Liver (tissue), 9 donors: ENCODE data around the gene MLEC. TPM values are rescaled to one million over a fixed set of nuclear protein-coding genes. Genes with fewer than 3 reads are reported as not detected.

ENCODE experiments used
- DNase-seq: peaks from one replicate; pipeline ENCODE4 v3.0.0-alpha.2; 2017; ENCODE audit warnings: low spot score
- H3K27ac ChIP-seq, 2 donors: one replicate each; pipeline ENCODE4 v1.7.0; 2013; ENCODE audit warnings: inconsistent platforms in 2 of 2, low read length in 2 of 2, control low read depth in 1 of 2, low read depth in 1 of 2, mild to moderate bottlenecking in 1 of 2
- H3K27me3 ChIP-seq, 4 donors: one replicate each; pipeline versions ENCODE4 v1.6.1 to v1.7.0; 2013; ENCODE audit warnings: low read length in 3 of 4, inconsistent platforms in 1 of 4, mild to moderate bottlenecking in 1 of 4, moderate library complexity in 1 of 4; ENCODE audit not compliant: control insufficient read depth in 4 of 4, insufficient read depth in 4 of 4
- H3K36me3 ChIP-seq, 4 donors: one replicate each; pipeline versions ENCODE4 v1.6.1 to v1.7.0; 2013; ENCODE audit warnings: low read length in 3 of 4, mild to moderate bottlenecking in 3 of 4, low read depth in 1 of 4, moderate library complexity in 1 of 4; ENCODE audit not compliant: control insufficient read depth in 4 of 4, insufficient read depth in 3 of 4
- H3K4me1 ChIP-seq, 4 donors: one replicate each; pipeline versions ENCODE4 v1.6.1 to v1.7.0; 2013; ENCODE audit warnings: low read length in 3 of 4, mild to moderate bottlenecking in 3 of 4, moderate library complexity in 1 of 4; ENCODE audit not compliant: control insufficient read depth in 4 of 4, insufficient read depth in 4 of 4
- H3K4me3 ChIP-seq, 3 donors: one replicate each; pipeline versions ENCODE4 v1.6.1 to v1.7.0; 2013; ENCODE audit warnings: low read length in 3 of 3, control low read depth in 1 of 3, low read depth in 1 of 3, mild to moderate bottlenecking in 1 of 3
- H3K9ac ChIP-seq, 2 donors: one replicate each; pipeline ENCODE4 v1.7.0; 2013; ENCODE audit warnings: low read length in 2 of 2, mild to moderate bottlenecking in 2 of 2, moderate library complexity in 2 of 2, control low read depth in 1 of 2, low read depth in 1 of 2
- H3K9me3 ChIP-seq, 4 donors: one replicate each; pipeline versions ENCODE4 v1.6.1 to v1.7.0; 2013; ENCODE audit warnings: low read length in 3 of 4; ENCODE audit not compliant: control insufficient read depth in 4 of 4
- CTCF ChIP-seq: fragments of 150-350 bp; IDR thresholded peaks from 2 replicates; pipeline ENCODE4 v1.5.1; 2017; ENCODE audit warnings: improper control_type of control experiment, low read depth, low read length; ENCODE audit not compliant: missing input control
- EGR1 ChIP-seq, 2 donors: IDR thresholded peaks; 2 replicates each; pipeline ENCODE4 v1.6.1; 2016 to 2018; ENCODE audit warnings: antibody characterized with exemption in 2 of 2, low read depth in 2 of 2
- FOXA1 ChIP-seq: IDR thresholded peaks from 2 replicates; pipeline ENCODE4 v1.6.1; 2016; ENCODE audit warnings: antibody characterized with exemption
- FOXA2 ChIP-seq: IDR thresholded peaks from 2 replicates; pipeline ENCODE4 v1.6.1; 2016; ENCODE audit warnings: antibody characterized with exemption
- GABPA ChIP-seq, 2 donors: IDR thresholded peaks in 1 of 2; conservative IDR thresholded peaks in 1 of 2; 2 replicates each; pipeline ENCODE4 v1.6.1; 2016; ENCODE audit warnings: antibody characterized with exemption in 2 of 2, mild to moderate bottlenecking in 1 of 2, moderate library complexity in 1 of 2
- HNF4A ChIP-seq, 2 donors: conservative IDR thresholded peaks; 2 replicates each; pipeline ENCODE4 v1.6.1; 2016; ENCODE audit warnings: antibody characterized with exemption in 2 of 2, mild to moderate bottlenecking in 2 of 2
- HNF4G ChIP-seq: IDR thresholded peaks from 2 replicates; pipeline ENCODE4 v1.6.1; 2016; ENCODE audit warnings: antibody characterized with exemption
- JUND ChIP-seq, 2 donors: IDR thresholded peaks; 2 replicates each; pipeline ENCODE4 v1.6.1; 2016; ENCODE audit warnings: antibody characterized with exemption in 2 of 2
- MAX ChIP-seq: IDR thresholded peaks from 2 replicates; pipeline ENCODE4 v1.6.1; 2016; ENCODE audit warnings: antibody characterized with exemption
- NR2F2 ChIP-seq: IDR thresholded peaks from 2 replicates; pipeline ENCODE4 v1.6.1; 2016; ENCODE audit warnings: antibody characterized with exemption
- RAD21 ChIP-seq, 2 donors: IDR thresholded peaks; 2 replicates each; pipeline ENCODE4 v1.6.1; 2016; ENCODE audit warnings: antibody characterized with exemption in 2 of 2, mild to moderate bottlenecking in 2 of 2
- REST ChIP-seq: IDR thresholded peaks from 2 replicates; pipeline ENCODE4 v1.6.1; 2016; ENCODE audit warnings: antibody characterized with exemption, mild to moderate bottlenecking
- RXRA ChIP-seq, 2 donors: IDR thresholded peaks; 2 replicates each; pipeline ENCODE4 v1.6.1; 2017 to 2018; ENCODE audit warnings: antibody characterized with exemption in 2 of 2, mild to moderate bottlenecking in 1 of 2
- TAF1 ChIP-seq: conservative IDR thresholded peaks from 2 replicates; pipeline ENCODE4 v1.6.1; 2016; ENCODE audit warnings: antibody characterized with exemption, mild to moderate bottlenecking
- YY1 ChIP-seq: IDR thresholded peaks from 2 replicates; pipeline ENCODE4 v1.6.1; 2016; ENCODE audit warnings: antibody characterized with exemption, mild to moderate bottlenecking
- ZBTB33 ChIP-seq: IDR thresholded peaks from 2 replicates; pipeline ENCODE4 v1.6.1; 2016; ENCODE audit warnings: antibody characterized with exemption
- WGBS: extraction: QIAGEN DNeasy Blood & Tissue Kit; methylation state at CpG from one replicate; pipeline ENCODE4 v1.1.7; 2013; 5-methylcytosine and 5-hydroxymethylcytosine counted together
- polyA plus RNA-seq, 2 donors: library from polyadenylated mRNA; stranded (reverse) in 1 of 2; unstranded in 1 of 2; fragments of 200-250 nt in 1 of 2; fragments of >200 nt in 1 of 2; fragmentation: Nextera tagmentation in 1 of 2; extraction: Ambion mirVana in 1 of 2; gene quantifications; one replicate each; pipeline versions ENCODE4 v1.2.1 to v1.2.3, GENCODE V29; 2013 to 2015
- total RNA-seq, 2 donors: library from RNA; depleted of rRNA; stranded (reverse); fragments of >200 nt; gene quantifications; one replicate each; pipeline ENCODE4 v1.2.3, GENCODE V29; 2014
- donor health status: healthy.
- donor health status: healthy.
- donor health status: healthy.
- donor health status: healthy.
- donor health status: healthy.

Gene MLEC
- total and polyA plus RNA-seq, 4 donors: 61.4 to 170 (median 115) TPM

GRCh38 chr12:120653611-120654010, 33.3 kb upstream of the MLEC start:
- H3K9me3 ChIP-seq: no peaks in the 10 kb centered on the region
- no peak overlapping the region for H3K27ac ChIP-seq
- H3K4me3 ChIP-seq: no peak overlapping the region
- no peaks in the 10 kb centered on the region for H3K36me3 ChIP-seq
- H3K27me3 ChIP-seq: no peaks in the 10 kb centered on the region
- H3K9ac ChIP-seq: no peak overlapping the region
- no peak for TF ChIP-seq ZBTB33
- TF ChIP-seq RAD21 (IDR thresholded peaks at IDR 0.05): no peak
- TF ChIP-seq JUND (IDR thresholded peaks at IDR 0.05): no peak
- TF ChIP-seq TAF1: no peak
- no peak for TF ChIP-seq FOXA1
- TF ChIP-seq RXRA (IDR thresholded peaks at IDR 0.05): no peak
- no peak for TF ChIP-seq REST
- TF ChIP-seq NR2F2: no peak
- DNase-seq: no peak
- peaks cover 0 to 3% (median 1%) of the 10 kb centered on the region in 4 donors for H3K4me1 ChIP-seq
- WGBS: 91% methylated on average over 11 of the region's 11 CpGs

GRCh38 chr12:120654656-120655055, 32.3 kb upstream of the MLEC start:
- no peaks in the 10 kb centered on the region for H3K27me3 ChIP-seq

GRCh38 chr12:120656008-120656407, 30.9 kb upstream of the MLEC start:
- H3K36me3 ChIP-seq: no peaks in the 10 kb centered on the region
- WGBS: 93% methylated on average over 14 of the region's 14 CpGs
- H3K9me3 ChIP-seq: no peaks in the 10 kb centered on the region
- no peak overlapping the region for H3K27ac ChIP-seq
- no peak for DNase-seq
- H3K4me3 ChIP-seq: no peak overlapping the region
- H3K4me1 ChIP-seq: no peaks in the 10 kb centered on the region
- H3K9ac ChIP-seq: no peak overlapping the region
- H3K27me3 ChIP-seq: no peaks in the 10 kb centered on the region
- TF ChIP-seq RXRA (IDR thresholded peaks at IDR 0.05) (no peak), HNF4G (no peak), MAX (no peak), GABPA (IDR thresholded peaks at IDR 0.05 in 1 of 2, conservative IDR thresholded peaks at IDR 0.05 in 1 of 2) (no peak), YY1 (no peak), ZBTB33 (no peak), FOXA2 (no peak), TAF1 (no peak), JUND (IDR thresholded peaks at IDR 0.05) (no peak), HNF4A (conservative IDR thresholded peaks at IDR 0.05) (no peak), FOXA1 (no peak), CTCF (no peak), RAD21 (IDR thresholded peaks at IDR 0.05) (no peak), NR2F2 (no peak), EGR1 (IDR thresholded peaks at IDR 0.05; ENCODE audit: low read depth in 2 of 2) (no peak)

More at GRCh38 chr12:120654656-120655055, 32.3 kb upstream of the MLEC start:
- no peaks in the 10 kb centered on the region for H3K36me3 ChIP-seq
- TF ChIP-seq TAF1: no peak
- TF ChIP-seq RAD21 (IDR thresholded peaks at IDR 0.05): no peak
- TF ChIP-seq MAX: no peak
- TF ChIP-seq GABPA (IDR thresholded peaks at IDR 0.05 in 1 of 2, conservative IDR thresholded peaks at IDR 0.05 in 1 of 2): no peak
- TF ChIP-seq EGR1 (IDR thresholded peaks at IDR 0.05; ENCODE audit: low read depth in 2 of 2): no peak
- DNase-seq: no peak
- no peak overlapping the region for H3K9ac ChIP-seq
- H3K4me1 ChIP-seq: no peaks in the 10 kb centered on the region
- no peaks in the 10 kb centered on the region for H3K9me3 ChIP-seq
- 86% methylated on average over 10 of the region's 10 CpGs for WGBS
- no peak overlapping the region for H3K4me3 ChIP-seq
- H3K27ac ChIP-seq: no peak overlapping the region
